H4 (cell line): Measurements from ENCODE around the gene KIF19. TPM values are rescaled to one million over a fixed set of nuclear protein-coding genes. Genes with fewer than 3 reads are reported as not detected.

Experiments used
- DNase-seq: peaks from one replicate; pipeline ENCODE4 v3.0.0-alpha.2; 2015; ENCODE audit warnings: low spot score
- total RNA-seq: library from RNA; depleted of rRNA; stranded (reverse); fragments of >200 nt; shearing (Covaris generic); gene quantifications from 2 replicates; pipeline ENCODE4 v1.2.3, GENCODE V29; 2014

Gene KIF19
- total RNA-seq, 1 experiment from 2014 or later = not detected

DNA sequence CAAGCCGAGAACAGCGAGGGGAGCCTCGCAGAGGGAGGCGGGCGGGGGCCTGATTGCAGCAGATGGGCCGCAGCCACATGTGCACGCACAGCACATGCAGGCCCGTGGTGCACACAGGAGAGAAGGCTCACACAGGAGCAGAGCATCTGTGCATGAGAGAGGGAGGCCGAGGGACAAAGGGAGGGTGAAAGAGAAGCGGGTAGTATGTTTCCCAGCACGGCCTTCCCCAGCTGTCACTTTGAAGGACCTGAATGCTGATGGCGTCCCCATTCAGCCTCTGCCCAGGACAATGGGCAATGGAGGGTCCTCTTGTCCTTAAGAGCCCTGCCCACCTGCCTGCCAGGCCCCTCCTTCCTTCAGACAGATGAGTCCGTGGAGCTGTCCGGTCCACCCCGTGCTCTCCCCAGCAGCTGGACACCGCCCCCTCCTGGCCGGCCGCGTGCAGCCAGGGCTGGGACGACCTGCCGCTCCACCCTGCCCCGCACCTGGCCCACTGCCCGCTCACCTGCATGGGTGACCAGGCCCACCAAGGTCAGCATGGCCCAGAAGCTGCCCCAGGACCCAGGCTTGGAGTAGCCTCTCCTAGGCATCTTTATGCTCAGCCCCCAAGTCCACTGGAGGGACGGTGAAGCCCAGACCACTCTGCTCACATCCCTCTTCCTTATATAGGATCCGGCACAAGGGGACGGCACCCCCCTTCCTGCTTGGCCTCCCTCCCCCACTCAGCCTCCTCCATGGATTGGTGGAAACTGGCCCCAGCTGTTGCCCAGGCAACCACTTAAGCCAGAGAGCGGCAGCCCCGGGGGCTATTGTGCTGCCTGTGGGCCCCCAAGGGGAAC lies 35.4 kb downstream of the KIF19 start, which contains the start of gene BTBD17:
Gene BTBD17 (minus strand): TSS at position 639 of the 839 bp plus-strand sequence. CDS start 49 bp downstream, at position 590.
- DNase-seq = no peak

DNA sequence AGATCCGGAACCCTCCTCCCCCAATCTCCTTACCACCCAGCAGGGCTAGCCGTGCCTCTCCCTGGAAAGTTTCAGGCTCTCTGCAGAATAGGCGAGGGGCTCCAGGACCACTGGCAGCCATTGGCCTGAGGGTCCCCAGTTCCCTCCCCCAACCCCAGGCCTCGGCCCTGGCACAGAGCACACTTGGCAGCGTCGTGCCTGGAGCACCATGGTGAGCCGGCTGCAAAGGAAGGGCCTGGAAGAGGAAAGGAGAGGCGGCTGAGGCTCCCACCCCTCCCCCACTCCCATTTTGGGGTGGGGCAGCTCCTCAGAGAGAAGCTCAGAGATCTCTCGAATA lies 36.0 kb downstream of the KIF19 start:
- DNase-seq = no peak

GRCh38 chr17:74362810-74363498 lies 36.9 kb downstream of the KIF19 start:
- no peak for DNase-seq

DNA sequence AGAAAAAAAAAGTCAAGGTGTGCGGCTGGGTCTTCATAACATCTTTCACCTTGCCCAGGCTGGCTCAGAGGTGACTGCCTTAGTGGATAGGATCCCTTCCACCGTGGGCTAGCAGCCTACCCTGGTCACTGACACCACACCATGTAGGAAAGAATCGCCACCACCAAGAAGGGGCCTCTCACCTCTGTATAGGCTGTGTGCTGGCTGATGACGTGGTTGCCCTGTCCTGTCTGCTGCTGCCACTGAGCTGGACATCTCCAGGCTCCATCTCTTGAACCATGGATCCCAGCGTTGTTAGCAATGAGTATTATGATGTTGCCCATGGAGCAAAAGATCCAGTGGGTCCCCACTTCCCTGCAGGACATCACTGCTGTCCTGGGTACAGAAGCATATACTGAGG lies 41.2 kb downstream of the KIF19 start, which contains the start of gene GPR142:
Gene GPR142 (plus strand): TSS at position 301 of the 400 bp plus-strand sequence. CDS start 2,035 bp downstream, outside the sequence.
- DNase-seq = no peak

- DNase-seq = peak; percentile 73
These were observed 42.5 kb downstream of the KIF19 start for GRCh38 chr17:74368341-74369081.

GRCh38 chr17:74369221-74369620 lies 43.2 kb downstream of the KIF19 start:
- DNase-seq = no peak

GRCh38 chr17:74369665-74370490 lies 43.9 kb downstream of the KIF19 start:
- no peak for DNase-seq

DNA sequence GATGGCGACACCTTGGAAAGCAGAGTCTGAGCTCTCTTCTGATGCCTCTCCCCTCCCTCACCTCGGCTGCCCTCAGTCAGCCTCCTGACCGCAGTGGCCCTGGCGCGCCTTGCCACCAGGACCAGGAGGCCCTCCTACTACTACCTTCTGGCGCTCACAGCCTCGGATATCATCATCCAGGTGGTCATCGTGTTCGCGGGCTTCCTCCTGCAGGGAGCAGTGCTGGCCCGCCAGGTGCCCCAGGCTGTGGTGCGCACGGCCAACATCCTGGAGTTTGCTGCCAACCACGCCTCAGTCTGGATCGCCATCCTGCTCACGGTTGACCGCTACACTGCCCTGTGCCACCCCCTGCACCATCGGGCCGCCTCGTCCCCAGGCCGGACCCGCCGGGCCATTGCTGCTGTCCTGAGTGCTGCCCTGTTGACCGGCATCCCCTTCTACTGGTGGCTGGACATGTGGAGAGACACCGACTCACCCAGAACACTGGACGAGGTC lies 45.7 kb downstream of the KIF19 start:
- no peak for DNase-seq

DNA sequence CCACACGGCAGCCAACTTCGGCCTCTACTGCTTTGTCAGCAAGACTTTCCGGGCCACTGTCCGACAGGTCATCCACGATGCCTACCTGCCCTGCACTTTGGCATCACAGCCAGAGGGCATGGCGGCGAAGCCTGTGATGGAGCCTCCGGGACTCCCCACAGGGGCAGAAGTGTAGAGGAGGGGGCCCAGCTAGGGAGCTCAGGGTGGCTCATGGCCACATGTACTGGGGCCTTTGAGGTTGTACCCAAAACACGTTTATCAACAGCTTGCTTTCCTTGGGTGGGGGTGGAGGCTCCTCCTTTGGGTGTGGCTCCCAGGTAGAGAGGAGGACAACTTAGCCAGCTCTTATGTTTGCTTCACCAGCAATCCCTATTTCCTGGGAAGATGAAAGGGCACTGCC lies 46.4 kb downstream of the KIF19 start:
- DNase-seq = no peak

DNA sequence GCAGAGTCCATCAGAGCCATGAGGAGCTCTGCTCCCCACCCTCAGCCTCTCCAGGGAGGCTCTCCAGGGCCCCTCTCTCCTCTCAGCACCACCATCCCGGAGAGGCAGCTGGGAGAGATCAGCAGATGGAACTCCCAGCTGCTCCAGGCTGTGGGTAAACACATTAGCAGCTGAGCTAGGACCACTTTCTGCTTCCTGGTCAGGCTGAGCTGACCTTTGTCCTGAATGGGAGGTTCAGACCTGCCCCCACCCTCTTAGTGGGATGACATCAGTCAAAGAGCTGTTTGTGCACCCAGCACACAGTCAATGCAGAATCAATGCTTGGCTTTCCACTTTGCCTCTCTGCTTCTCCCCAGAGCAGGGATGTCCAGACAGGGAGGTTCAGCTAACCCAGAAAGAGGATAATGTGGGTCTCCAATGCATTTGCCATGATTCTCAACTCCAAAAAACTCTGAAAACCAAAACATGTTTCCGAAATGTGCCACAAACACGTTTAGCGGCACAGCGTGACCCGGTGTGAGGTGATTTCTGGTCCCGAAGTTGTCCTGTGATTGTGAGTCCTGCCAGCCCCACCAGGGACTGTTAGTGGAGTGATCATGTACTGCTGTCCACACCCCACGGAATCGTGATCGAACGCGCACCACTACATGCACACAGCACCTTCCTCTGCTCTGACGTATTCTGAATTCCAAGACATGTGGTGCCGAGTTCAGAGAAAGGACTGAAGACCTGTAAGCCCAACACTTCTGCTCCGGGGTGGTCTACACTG lies 48.0 kb downstream of the KIF19 start:
- no peak for DNase-seq

DNA sequence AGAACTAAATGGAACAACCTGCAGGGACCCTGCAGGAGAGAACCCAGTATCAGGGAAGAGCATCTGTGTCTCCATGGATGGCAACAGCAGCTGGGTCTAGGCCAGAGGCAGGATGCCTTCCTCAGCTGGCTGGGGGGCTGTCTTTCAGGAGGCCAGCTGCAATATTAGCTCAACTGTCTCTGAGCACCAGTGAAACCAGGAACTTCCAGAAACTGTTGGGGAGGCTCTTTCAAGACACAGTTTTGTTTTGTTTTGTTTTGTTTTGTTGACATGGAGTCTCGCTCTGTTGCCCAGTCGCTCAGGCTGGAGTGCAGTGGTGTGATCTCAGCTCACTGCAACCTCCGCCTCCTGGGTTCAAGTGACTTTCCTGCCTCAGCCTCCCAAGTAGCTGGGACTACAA lies 48.8 kb downstream of the KIF19 start:
- no peak for DNase-seq

DNA sequence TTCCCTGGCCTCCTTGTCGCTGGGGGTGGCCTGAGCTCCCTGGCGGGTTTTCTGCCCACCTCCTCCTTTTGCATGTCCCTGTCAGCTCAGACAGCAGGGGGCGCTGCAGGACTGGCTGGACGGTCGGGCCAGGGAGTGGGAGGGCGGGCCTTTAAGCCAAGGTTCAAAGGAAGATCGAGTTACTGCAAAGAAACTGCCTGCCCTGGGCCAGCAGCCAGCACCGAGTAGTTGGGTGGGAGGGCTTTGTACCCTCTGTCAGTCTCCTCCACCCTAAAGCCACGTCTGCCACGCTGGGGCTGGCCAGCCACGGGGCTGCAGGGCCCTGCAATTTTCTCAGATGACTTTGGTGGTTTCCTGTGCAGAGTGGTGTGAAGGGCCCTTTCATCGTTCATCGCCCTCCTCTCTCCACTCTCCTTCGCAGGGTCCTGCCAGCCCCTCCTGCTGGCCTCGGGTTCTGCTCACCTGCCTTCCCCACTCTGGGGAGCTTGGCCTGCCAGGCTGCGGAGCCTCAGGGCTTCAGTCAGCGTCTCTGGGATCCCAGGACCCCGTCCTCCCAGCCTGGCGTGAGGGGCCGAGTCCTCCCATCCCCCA lies 53.6 kb downstream of the KIF19 start:
- DNase-seq = peak; percentile 88

DNA sequence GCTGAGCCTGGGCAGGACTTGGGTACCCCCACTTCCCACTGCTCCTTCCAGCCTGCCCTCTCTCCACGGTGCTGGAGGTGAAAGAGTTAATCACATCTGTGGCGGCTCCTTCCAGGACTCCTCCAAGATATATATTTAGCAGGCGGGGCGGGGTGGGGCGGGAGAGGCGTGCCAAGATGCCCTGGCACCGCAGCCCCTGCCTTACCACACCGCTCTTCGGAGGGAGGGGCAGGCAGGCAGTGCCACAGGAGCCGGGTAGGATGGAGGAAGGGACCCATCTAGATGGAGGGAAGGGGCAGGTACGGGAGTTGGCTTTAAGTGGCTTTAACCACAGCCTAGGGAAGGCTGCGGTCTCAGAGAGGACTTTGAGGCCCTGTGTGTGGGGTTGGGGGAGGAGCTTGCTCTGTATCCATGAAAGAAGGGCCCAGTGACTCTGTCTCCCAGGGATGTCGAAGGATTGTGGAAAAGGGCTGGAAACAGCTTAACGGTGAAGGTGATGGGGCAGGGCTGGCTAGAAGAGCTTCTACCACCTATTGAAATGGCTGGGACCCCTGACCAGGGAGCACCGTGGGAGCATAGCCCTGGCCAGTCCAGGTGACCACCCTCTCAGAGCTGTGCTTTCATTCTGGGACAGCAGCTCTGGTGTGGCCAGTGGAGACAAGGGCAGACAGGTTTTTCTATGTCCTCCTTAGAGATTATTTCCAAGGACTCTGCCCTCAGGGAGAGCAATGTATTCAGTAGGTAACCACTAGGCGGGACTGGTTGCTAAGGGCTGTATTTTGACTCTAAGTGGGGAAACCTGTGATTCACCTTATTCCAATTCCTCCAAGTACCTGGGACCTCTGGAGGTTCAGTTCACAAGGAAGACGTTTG lies 54.3 kb downstream of the KIF19 start:
- peak; percentile 86 for DNase-seq

DNA sequence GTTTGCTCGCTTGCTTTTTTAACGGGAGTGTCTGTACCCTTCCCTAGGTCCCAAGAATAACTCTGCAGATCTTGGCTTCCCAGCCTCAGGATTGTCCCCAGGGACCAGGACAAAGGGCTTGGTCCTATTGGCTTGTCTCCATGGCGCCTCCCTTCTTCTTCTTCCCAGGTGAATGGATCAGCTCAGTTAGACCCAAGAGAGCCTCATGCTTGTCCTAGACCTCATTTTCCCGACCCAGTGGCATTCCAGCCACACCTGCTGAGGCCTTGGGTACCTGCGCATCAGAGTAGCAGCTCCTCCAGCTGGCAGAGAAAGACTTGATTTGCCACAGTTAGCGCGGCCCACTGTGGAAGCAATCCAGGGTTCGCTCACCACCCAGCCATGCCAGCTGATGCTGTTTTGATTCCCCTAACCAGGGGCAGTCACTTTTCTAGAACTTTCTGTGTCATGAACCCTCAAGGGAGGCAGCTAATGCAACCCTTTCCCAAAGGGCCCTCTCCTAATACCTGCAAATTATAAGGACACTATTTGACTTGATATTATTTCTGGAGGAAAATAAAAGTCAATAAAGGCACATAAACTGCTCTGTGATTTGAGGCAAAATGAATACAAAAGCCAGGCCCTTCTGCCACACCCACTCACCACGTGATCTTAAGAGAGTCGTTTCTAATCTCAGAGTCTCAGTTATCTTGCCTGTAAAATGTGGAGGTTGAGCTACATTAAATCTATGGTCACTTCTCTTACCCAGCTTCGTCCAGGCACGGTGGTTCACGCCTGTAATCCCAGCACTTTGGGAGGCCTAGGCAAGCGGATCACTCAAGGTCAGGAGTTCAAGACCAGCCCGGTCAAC lies 55.2 kb downstream of the KIF19 start:
- no peak for DNase-seq

- DNase-seq = no peak
These were observed 57.1 kb downstream of the KIF19 start for GRCh38 chr17:74383141-74383540.

- DNase-seq = no peak
These were observed 59.2 kb downstream of the KIF19 start for GRCh38 chr17:74385201-74385600.

- no peak for DNase-seq
These were observed 60.4 kb downstream of the KIF19 start for GRCh38 chr17:74386386-74386785.
